ENCODE measurements around the gene RUNX2. TPM values are rescaled to one million over a fixed set of nuclear protein-coding genes. Genes with fewer than 3 reads are reported as not detected.

Gene RUNX2
- polyA plus RNA-seq, 1 donor (not counting 4 experiments of a cell fraction or from before 2014, with no cell fraction given) = 1.4 TPM

GRCh38 chr6:45378334-45378926 is 50.3 kb downstream of the RUNX2 start:
- H3K36me3 ChIP-seq (ENCODE audit: control insufficient read depth in 2 of 2, extremely low read depth in 1 of 2, insufficient read depth in 2 of 2, low read length in 2 of 2) = no peaks in the 10 kb centered on the region
- H3K9ac ChIP-seq (ENCODE audit: control insufficient read depth, extremely low read depth, insufficient read depth, low read length) = peak overlapping the region; percentile 94
- dilution Hi-C loops (cut with MboI; ENCODE audit: extremely low pct_ligation_motif_present, low sequenced_read_pairs) = loop anchor here (25.0 kb wide), 1 partner anchor 334 kb away; no protein-coding TSS in a partner anchor
- H4K20me1 ChIP-seq (ENCODE audit: control insufficient read depth, extremely low read depth, insufficient read depth, low read length) = no peaks in the 10 kb centered on the region
- peaks cover 11% of the 10 kb centered on the region for H3K4me1 ChIP-seq (ENCODE audit: control insufficient read depth, extremely low read depth, insufficient read depth, low read length)
- DNase-seq (ENCODE audit: low read depth, low spot score) (no peak), FAIRE-seq (no peak)
- no peaks in the 10 kb centered on the region for H3K9me1 ChIP-seq (ENCODE audit: control insufficient read depth, extremely low read depth, insufficient read depth, low read length)
- peak overlapping the region; percentile 87 for H2AFZ ChIP-seq (ENCODE audit: control insufficient read depth, low read length)
- no peaks in the 10 kb centered on the region for H3K9me3 ChIP-seq (ENCODE audit: control insufficient read depth, low read depth, low read length)
- peaks cover 2% of the 10 kb centered on the region for H3K79me2 ChIP-seq (ENCODE audit: control insufficient read depth, insufficient read depth, low read length)
- H3K4me2 ChIP-seq (ENCODE audit: control insufficient read depth, extremely low read depth, insufficient read depth, low read depth, low read length) = peak overlapping the region; percentile 87
- no peaks in the 10 kb centered on the region for H3K27me3 ChIP-seq (ENCODE audit: control insufficient read depth, extremely low read depth, insufficient read depth, low read length)
- peak overlapping the region; percentile 83 to 89 (median 87) for H3K4me3 ChIP-seq (ENCODE audit: control insufficient read depth in 2 of 3, extremely low read depth in 1 of 3, insufficient read depth in 2 of 3, low read depth in 1 of 3, low read length in 3 of 3)
- no peak for TF ChIP-seq EZH2 (IDR thresholded peaks at IDR 0.05; ENCODE audit: low read length)
- TF ChIP-seq, protein P1, sequence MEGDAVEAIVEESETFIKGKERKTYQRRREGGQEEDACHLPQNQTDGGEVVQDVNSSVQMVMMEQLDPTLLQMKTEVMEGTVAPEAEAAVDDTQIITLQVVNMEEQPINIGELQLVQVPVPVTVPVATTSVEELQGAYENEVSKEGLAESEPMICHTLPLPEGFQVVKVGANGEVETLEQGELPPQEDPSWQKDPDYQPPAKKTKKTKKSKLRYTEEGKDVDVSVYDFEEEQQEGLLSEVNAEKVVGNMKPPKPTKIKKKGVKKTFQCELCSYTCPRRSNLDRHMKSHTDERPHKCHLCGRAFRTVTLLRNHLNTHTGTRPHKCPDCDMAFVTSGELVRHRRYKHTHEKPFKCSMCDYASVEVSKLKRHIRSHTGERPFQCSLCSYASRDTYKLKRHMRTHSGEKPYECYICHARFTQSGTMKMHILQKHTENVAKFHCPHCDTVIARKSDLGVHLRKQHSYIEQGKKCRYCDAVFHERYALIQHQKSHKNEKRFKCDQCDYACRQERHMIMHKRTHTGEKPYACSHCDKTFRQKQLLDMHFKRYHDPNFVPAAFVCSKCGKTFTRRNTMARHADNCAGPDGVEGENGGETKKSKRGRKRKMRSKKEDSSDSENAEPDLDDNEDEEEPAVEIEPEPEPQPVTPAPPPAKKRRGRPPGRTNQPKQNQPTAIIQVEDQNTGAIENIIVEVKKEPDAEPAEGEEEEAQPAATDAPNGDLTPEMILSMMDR (optimal IDR thresholded peaks at IDR 0.05 in 1 of 3, IDR thresholded peaks at IDR 0.05 in 1 of 3, conservative IDR thresholded peaks at IDR 0.05 in 1 of 3; ENCODE audit: extremely low read depth in 1 of 3, insufficient read depth in 2 of 3, low read length in 3 of 3) = no peak
- peak overlapping the region; percentile 95 for H3K27ac ChIP-seq (ENCODE audit: control insufficient read depth, insufficient read depth, low read length)

GRCh38 chr6:45382391-45382790 is 54.3 kb downstream of the RUNX2 start:
- H3K27ac ChIP-seq (ENCODE audit: control insufficient read depth, insufficient read depth, low read length) = no peak overlapping the region
- peaks cover 7% of the 10 kb centered on the region for H3K4me1 ChIP-seq (ENCODE audit: control insufficient read depth, extremely low read depth, insufficient read depth, low read length)
- no peaks in the 10 kb centered on the region for H3K79me2 ChIP-seq (ENCODE audit: control insufficient read depth, insufficient read depth, low read length)
- H2AFZ ChIP-seq (ENCODE audit: control insufficient read depth, low read length) = no peak overlapping the region
- H3K9ac ChIP-seq (ENCODE audit: control insufficient read depth, extremely low read depth, insufficient read depth, low read length) = no peak overlapping the region
- TF ChIP-seq, protein P1 (optimal IDR thresholded peaks at IDR 0.05 in 1 of 3, IDR thresholded peaks at IDR 0.05 in 1 of 3, conservative IDR thresholded peaks at IDR 0.05 in 1 of 3; ENCODE audit: extremely low read depth in 1 of 3, insufficient read depth in 2 of 3, low read length in 3 of 3) = no peak
- TF ChIP-seq EZH2 (IDR thresholded peaks at IDR 0.05; ENCODE audit: low read length) = no peak
- FAIRE-seq = no peak
- no peak for DNase-seq (ENCODE audit: low read depth, low spot score)
- H3K9me1 ChIP-seq (ENCODE audit: control insufficient read depth, extremely low read depth, insufficient read depth, low read length) = no peaks in the 10 kb centered on the region
- H3K4me2 ChIP-seq (ENCODE audit: control insufficient read depth, extremely low read depth, insufficient read depth, low read depth, low read length) = no peak overlapping the region
- no peaks in the 10 kb centered on the region for H3K9me3 ChIP-seq (ENCODE audit: control insufficient read depth, low read depth, low read length)
- H3K27me3 ChIP-seq (ENCODE audit: control insufficient read depth, extremely low read depth, insufficient read depth, low read length) = no peaks in the 10 kb centered on the region
- H3K36me3 ChIP-seq (ENCODE audit: control insufficient read depth in 2 of 2, extremely low read depth in 1 of 2, insufficient read depth in 2 of 2, low read length in 2 of 2) = no peaks in the 10 kb centered on the region
- H4K20me1 ChIP-seq (ENCODE audit: control insufficient read depth, extremely low read depth, insufficient read depth, low read length) = no peaks in the 10 kb centered on the region
- dilution Hi-C loops (cut with MboI; ENCODE audit: extremely low pct_ligation_motif_present, low sequenced_read_pairs) = loop anchor here (25.0 kb wide), 1 partner anchor 330 kb away; no protein-coding TSS in a partner anchor
- no peak overlapping the region for H3K4me3 ChIP-seq (ENCODE audit: control insufficient read depth in 2 of 3, extremely low read depth in 1 of 3, insufficient read depth in 2 of 3, low read depth in 1 of 3, low read length in 3 of 3)
